HG03565 (cell line): Measurements from ENCODE around the gene SLC1A3.

Source experiments
- ATAC-seq: cut with Tn5 transposase; IDR thresholded peaks from one replicate; pipeline ENCODE4 v1.9.1; 2021; ENCODE audit warnings: mild to moderate bottlenecking, moderate library complexity; ENCODE audit not compliant: unreplicated experiment

Gene SLC1A3

GRCh38 chr5:36599986-36600779, 6.2 kb upstream of the SLC1A3 start:
- no peak for ATAC-seq

GRCh38 chr5:36600917-36601527, 5.4 kb upstream of the SLC1A3 start:
- no peak for ATAC-seq

DNA sequence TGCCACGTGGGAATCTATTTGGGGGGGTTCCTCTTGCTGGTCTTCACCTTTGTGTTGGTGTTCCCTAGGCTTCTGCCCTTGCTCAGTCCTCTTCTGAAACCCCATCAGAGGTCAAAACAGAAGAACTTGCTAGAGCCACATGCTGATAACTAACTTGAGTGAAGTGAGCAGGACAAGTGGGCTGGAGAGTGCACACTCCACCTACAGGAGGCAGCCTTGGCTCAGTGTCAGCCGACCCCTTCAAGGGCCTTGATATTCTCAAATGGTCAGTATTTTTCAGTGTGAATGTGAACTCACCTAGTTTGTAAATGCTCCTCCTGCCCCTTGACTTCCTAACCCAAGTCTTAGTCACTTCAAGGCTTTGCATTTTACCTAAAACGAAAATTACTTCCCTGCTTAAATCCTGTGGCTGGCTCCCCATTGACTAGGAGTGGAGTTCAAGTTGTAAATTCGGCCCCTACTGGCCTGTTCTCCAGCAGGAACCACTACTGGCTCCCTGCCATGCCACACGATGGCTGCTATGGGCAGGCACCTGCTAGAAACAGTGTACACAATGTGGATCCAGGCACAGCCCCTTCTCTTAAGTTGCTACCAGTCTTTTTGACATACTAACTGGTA, 3.6 kb upstream of the SLC1A3 start:
- no peak for ATAC-seq

DNA sequence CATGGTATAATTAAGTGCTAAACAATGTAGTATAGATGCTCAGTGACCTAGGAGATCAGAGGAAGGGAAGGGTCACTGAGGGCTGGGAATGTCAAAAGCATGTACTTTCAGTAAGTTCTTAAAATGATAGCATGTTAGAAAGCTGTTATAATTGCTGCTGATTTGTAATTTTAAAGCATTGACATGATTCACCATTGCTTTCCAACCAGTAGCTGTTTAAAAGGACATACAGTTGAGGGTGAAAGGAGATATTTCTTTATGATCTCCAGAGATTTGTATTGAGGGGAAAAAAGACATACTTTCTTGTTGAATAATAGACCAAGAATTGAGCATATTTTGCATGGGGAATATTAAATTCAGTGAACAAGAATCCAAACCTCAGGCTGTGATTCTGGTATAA, 1.2 kb upstream of the SLC1A3 start:
- ATAC-seq = no peak

- no peak for ATAC-seq
Measured at GRCh38 chr5:36606036-36606427, 374 bp upstream of the SLC1A3 start.

GRCh38 chr5:36607114-36607571, 737 bp downstream of the SLC1A3 start:
- no peak for ATAC-seq

- no peak for ATAC-seq
Measured at GRCh38 chr5:36607838-36608783, 1.7 kb downstream of the SLC1A3 start.

DNA sequence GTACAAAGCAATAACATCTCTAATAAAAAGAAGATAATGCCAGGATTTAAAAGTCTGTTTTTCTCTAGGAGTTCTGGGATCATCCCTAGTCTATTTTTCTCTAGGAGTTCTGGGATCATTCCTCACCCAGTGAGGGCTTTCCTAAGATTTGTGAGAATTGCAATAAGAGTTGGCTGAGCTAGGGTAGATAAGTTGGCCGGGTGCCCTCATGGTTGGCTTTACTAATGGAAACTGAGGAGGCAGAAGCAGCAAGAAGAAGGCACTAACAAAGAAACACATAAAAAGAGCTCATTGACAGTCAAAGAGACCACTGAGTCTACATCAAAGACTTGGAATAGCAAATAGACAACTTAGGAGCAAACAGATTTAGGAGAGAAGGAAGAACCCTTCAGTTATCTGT, 4.2 kb downstream of the SLC1A3 start:
- ATAC-seq = no peak

DNA sequence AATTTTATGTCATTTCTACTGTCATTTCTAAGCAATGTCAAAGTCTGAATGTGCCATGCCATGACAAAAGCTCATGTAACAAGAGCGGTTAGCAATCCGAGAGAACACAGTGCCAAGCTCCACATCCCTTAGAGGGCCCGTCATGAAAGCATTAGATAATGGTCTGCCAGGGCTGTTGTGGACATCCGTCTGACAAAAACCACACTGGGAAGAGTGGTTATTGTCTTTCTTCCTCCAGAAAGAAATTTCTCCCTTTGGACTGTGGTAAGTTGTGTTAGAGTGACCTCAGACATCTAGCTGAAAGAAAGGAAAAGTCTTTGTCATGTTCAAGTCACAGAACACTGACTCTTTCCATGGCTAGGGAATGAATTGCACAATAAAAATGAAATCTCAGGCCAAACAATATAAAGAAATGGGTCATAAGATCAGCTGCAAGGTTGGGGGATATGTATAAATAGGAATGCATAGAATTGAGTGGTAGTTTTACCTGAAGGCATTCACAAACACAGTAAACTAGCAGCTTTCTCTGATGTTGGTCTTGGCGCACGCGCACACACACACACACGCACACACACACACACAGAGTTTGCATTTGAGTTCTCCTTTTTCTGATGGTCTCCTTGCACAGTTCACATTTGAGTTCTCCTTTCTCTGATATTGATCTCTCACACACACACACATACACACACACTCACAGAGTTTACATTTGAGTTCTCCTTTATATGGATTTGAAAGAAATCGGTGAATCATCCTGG, 5.3 kb downstream of the SLC1A3 start:
- ATAC-seq = no peak

GRCh38 chr5:36613241-36613640, 6.8 kb downstream of the SLC1A3 start:
- ATAC-seq = no peak

- ATAC-seq = no peak
Measured at GRCh38 chr5:36613771-36614656, 7.6 kb downstream of the SLC1A3 start.

GRCh38 chr5:36614657-36615308, 8.4 kb downstream of the SLC1A3 start:
- no peak for ATAC-seq

DNA sequence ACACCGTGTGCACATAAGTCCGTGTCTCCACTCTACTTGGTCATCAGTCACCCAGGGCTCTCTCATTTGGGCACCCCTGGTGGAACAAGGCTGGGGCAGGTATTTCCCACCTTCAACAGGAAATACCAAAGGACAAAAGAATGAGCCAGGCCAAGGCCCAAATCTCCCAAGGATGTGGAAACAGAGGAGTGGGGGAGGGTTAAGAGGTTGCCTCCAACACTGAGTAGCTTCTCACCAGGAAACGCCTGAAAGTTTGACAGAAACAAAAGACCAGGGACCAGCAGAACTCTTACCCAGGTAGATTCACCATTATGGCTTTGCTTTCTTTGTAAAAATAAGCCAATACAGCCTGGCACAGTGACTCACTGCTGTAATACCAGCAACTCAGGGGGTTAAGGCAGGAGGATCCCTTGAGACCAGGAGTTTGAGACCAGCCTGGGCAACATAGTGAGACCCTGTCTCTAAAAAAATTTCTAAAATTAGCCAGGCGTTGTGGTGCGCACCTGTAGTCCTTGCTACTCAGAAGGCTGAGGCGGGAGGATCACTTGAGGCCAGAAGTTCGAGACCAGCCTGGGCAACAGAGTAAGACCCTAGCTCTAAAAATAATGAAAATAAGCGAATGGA, 12.7 kb downstream of the SLC1A3 start:
- ATAC-seq = no peak

GRCh38 chr5:36621985-36622384, 15.6 kb downstream of the SLC1A3 start:
- no peak for ATAC-seq

GRCh38 chr5:36623832-36624231, 17.4 kb downstream of the SLC1A3 start:
- no peak for ATAC-seq

DNA sequence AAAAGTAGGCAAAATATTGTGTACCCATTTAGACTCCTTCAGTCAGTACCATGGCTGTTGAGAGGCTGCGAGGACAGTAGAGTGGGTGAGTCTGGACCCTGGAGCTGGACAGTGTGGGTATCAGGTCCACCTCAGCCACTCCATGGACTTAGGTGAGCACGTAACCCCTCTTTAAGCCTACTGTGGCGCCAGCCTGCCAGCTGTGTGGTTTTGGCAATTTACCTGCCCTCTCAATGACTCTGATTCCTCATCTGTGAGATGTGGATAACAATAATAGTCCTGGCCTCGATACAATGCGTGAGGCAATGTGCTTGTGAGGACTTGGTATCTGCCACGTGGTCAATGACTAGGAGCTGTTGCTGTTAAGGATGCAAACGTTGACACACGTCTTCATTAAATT, 17.9 kb downstream of the SLC1A3 start:
- no peak for ATAC-seq

DNA sequence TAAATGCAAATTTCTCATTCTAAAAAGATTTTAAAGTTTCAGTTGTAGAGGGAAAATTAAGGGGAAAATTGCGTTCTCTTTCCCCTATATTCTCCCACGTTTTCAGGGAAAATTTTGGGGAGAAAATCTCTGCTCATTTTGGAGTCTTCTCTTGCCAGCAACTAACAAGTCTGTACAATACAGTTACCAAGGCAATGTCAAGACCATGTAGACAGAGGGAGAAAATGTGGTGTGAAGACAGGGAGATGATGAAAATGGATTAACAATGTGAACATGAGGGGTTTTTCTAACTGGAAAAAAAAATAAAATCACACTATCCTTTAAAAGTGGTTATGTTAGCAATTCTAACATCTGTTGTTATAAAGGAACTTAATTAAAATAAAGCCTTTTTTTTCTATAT, 22.3 kb downstream of the SLC1A3 start:
- ATAC-seq = no peak

DNA sequence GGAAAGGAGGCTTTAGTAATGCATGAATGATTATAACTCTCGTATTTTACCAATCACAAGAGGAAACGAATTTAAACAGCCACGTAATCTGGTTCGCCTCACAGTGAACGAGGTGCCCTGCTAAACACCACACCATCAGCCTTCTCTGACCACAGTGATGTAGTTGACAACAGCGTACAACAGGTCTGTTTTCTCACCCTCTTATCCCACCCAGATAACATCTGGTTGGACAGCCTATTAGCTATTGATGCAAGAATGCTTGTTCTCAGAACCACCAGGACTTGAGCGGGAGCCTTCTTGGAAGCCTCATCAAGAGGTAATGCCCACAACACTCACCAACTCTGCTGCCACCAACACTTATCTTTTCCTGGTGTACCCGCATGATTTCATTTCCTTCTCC, 23.3 kb downstream of the SLC1A3 start:
- no peak for ATAC-seq
